ENCODE data around the gene CCDC97.

- no peak for TF ChIP-seq EZH2phosphoT487 (IDR thresholded peaks at IDR 0.05; ENCODE audit: borderline replicate concordance, low read depth)
- TF ChIP-seq TEAD4 (IDR thresholded peaks at IDR 0.05; ENCODE audit: borderline replicate concordance, insufficient read depth): no peak
- TF ChIP-seq RCOR1 (IDR thresholded peaks at IDR 0.05; ENCODE audit: low read length): no peak
Observed at GRCh38 chr19:41305927-41306793, 3.8 kb upstream of the CCDC97 start.

Measured in SK-N-SH (cell line).